ENCODE data around the gene CLPTM1L.

Gene CLPTM1L

DNA sequence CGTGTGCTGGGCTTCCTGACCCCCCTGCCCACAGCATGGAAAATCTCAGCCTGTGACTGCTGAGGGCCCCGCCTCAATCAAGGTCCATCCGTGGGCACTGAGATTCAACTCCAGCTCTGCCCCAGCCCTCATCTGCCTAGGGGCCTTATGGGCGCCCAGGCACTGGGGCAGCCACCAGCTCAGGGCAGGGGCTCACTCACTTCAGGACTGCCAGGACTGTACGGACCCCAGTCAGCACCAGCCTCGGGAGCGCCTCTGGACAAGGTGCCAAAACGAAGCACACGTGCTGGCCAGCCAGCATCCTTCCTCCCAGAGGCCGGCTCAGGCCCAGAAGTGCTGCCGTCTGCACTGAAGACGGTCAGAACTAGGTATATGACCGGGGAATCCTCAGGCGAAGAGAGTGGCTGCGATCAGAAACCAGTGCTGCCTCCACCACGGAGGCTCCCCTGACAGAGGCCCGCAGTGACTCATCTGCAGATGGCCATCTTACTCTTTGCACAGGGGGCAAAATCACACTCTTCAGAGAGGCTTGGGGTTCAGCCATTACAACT, 19.6 kb downstream of the CLPTM1L start:
- Histone ChIP-seq H3K9me3 (ENCODE audit: control insufficient read depth, insufficient read depth, low read length) (no peaks in the 10 kb centered on the region), H3K4me1 (ENCODE audit: insufficient read depth, low read length) (no peaks in the 10 kb centered on the region), H3K36me3 (ENCODE audit: insufficient read depth, low read length) (no peaks in the 10 kb centered on the region; the same call in 1 of the 2 replicates), H3K9ac (ENCODE audit: low read depth, low read length) (no peak overlapping the region)

DNA sequence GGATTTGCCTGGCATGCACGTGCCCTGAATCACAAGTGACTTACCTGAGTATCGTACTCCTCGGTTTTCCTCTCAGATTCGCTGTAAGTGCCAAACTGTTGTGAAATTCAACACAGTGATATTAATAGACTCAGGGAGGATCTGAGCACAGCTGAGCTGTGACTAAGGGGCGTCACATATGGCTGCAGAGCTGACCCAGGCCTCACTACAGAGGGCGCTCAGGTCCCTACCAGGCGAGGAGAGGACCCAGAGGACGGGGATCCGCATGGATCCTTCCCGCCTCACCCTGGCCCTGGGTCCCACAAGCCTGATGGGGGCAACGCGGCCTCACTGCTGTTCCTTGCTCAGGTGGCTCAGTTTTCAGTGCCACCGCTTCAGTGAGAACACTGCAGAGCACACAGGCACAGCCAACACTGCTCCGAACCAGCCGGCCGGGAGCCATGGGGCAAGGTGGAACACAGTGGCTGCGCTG, 20.1 kb downstream of the CLPTM1L start:
- peaks cover 3% of the 10 kb centered on the region; the same call in 1 of the 2 replicates for H3K36me3 ChIP-seq (ENCODE audit: insufficient read depth, low read length)
- H3K9ac ChIP-seq (ENCODE audit: low read depth, low read length), result no peak overlapping the region
- H3K9me3 ChIP-seq (ENCODE audit: control insufficient read depth, insufficient read depth, low read length), result no peaks in the 10 kb centered on the region
- H3K4me1 ChIP-seq (ENCODE audit: insufficient read depth, low read length), result no peaks in the 10 kb centered on the region

DNA sequence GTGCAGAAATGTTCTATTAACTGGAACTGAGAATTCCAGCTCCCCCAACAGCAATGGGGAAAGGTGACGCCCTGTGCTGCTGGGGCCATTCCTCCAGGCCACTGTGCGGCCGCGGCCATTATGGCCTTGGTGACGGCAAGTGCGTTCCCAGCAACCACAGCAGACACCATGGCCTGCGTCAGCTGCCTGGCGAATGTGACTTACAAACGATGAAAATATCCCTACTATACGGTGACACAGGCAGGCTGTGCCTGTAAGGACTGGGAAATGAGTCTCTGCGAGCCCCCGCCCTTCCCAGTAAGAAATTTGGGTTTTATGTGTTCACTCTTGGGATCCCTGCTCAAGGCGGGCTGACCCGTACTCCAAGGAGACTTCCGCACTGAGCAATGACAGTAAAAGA, 20.6 kb downstream of the CLPTM1L start:
- Histone ChIP-seq H3K9ac (ENCODE audit: low read depth, low read length) (no peak overlapping the region), H3K4me1 (ENCODE audit: insufficient read depth, low read length) (no peaks in the 10 kb centered on the region), H3K36me3 (ENCODE audit: insufficient read depth, low read length) (peaks cover 3% of the 10 kb centered on the region; the same call in 1 of the 2 replicates), H3K9me3 (ENCODE audit: control insufficient read depth, insufficient read depth, low read length) (no peaks in the 10 kb centered on the region)

DNA sequence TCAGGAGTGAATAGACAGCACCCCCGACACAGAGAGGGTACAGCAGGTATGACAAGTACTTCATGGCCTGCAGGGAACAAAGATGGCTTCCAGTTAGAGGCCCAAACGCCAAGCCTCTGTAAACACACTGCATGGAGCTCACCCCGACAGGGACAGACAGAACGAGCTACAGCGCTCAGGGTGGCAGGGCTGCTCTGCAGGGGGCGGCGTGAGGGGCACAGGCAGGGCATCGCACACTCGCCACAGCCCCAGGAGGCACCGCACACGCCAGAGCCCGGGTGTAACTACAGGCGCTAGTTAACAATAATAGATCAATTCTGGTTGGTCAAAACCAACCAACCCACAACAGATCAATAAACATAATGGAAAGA, 21.1 kb downstream of the CLPTM1L start:
- no peak overlapping the region for H3K9ac ChIP-seq (ENCODE audit: low read depth, low read length)
- H3K4me1 ChIP-seq (ENCODE audit: insufficient read depth, low read length), result no peaks in the 10 kb centered on the region
- H3K9me3 ChIP-seq (ENCODE audit: control insufficient read depth, insufficient read depth, low read length), result no peaks in the 10 kb centered on the region
- peaks cover 3% of the 10 kb centered on the region; the same call in 1 of the 2 replicates for H3K36me3 ChIP-seq (ENCODE audit: insufficient read depth, low read length)

DNA sequence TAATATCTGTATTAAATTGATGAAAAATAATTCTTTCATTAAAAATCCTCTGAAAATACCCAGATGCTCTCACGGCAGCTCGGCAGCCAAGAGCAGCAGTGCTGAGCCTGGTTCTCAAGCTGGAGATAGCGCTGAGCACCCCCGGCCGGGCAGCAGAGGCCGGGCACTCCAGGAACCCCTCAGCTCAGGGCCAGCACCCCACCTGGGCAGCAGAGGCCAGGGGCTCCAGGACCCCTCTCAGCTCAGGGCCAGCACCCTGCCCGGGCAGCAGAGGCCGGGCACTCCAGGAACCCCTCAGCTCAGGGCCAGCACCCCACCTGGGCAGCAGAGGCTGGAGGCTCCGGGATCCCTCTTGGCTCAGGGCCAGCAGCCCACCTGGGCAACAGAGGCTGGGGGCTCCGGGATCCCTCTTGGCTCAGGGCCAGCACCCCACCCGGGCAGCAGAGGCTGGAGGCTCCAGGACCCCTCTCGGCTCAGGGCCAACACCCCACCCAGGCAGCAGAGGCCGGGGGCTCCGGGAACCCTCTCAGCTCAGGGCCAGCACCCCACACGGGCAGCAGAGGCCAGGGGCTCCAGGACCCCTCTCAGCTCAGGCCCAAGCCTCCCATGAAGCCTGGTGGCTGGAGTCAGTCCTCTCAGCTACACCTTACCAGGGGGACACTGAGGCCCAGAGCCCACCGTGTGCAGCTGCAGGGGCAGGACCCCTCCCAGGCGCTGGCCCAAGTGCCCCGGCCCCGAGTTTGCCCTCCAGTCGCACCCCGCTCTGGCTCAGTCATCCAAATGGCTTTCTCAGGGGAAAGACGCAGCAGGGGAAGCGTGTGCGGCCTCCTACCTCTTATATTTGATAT, 21.7 kb downstream of the CLPTM1L start:
- Histone ChIP-seq H3K9me3 (ENCODE audit: control insufficient read depth, insufficient read depth, low read length) (no peaks in the 10 kb centered on the region), H3K9ac (ENCODE audit: low read depth, low read length) (no peak overlapping the region), H3K4me1 (ENCODE audit: insufficient read depth, low read length) (no peaks in the 10 kb centered on the region), H3K36me3 (ENCODE audit: insufficient read depth, low read length) (peaks cover 3% of the 10 kb centered on the region; the same call in 1 of the 2 replicates)

DNA sequence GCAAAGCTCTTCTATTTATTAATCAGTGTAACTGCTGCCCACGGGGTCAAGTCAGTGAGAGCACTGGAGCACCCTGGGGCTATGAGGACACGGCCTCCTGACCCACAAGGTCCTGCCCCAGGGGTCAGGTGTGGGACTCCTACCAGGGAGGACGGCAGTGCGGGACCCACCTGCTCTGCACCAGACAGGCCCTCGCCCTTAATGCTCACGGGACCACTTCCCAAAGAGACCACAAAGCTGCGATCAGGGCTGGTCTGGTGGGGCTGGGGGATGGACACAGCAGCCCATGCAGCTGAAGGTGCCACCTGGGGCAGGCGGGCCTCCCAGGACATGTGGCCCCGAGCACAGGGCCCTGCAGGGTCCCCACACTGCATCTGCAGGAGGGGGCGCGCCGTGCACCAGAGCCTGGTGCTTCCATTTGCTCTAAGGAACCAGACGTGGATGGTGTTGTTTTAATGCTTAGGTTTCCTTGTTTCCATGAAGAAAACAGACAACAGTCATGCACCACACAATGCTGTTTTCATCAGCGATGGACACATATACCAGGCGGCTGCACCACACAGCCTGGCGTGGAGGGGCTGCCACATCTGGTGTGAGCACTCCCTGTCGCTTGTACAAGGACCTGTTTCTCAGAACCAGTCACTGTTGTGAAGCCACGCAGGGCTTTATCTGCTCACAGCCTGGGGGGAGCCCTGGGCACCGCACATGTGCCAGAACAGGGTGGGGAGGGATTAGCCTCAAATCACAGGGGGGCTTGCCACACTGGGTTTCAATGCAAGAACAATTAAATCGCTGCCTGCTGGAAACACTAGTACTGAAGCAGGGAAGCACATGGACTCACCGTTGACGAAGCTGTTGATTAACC, 22.6 kb downstream of the CLPTM1L start:
- no peaks in the 10 kb centered on the region for H3K4me1 ChIP-seq (ENCODE audit: insufficient read depth, low read length)
- H3K36me3 ChIP-seq (ENCODE audit: insufficient read depth, low read length), result peaks cover 3% of the 10 kb centered on the region; the same call in 1 of the 2 replicates
- H3K9me3 ChIP-seq (ENCODE audit: control insufficient read depth, insufficient read depth, low read length), result no peaks in the 10 kb centered on the region
- no peak overlapping the region for H3K9ac ChIP-seq (ENCODE audit: low read depth, low read length)

DNA sequence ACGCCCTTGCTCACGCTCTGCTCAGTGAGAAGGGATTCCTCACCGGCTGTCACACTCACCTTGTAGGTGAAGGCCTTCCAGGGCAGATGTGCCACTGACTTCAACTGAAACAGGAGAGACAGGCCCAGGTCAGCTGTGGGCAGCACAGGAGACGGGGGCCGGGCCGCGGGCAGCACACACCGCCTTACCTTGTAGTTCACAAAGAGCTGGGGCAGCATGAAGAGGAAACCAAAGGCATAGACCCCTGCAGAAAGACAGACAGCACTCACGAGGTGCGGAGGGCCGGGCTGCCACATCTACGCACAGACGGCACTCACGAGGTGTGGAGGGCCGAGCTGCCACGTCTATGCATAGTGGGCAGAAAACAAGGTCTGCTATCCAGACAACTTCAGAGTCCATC, 23.3 kb downstream of the CLPTM1L start:
- Histone ChIP-seq H3K9me3 (ENCODE audit: control insufficient read depth, insufficient read depth, low read length) (no peaks in the 10 kb centered on the region), H3K9ac (ENCODE audit: low read depth, low read length) (no peak overlapping the region), H3K36me3 (ENCODE audit: insufficient read depth, low read length) (peaks cover 3% of the 10 kb centered on the region; the same call in 1 of the 2 replicates), H3K4me1 (ENCODE audit: insufficient read depth, low read length) (no peaks in the 10 kb centered on the region)

DNA sequence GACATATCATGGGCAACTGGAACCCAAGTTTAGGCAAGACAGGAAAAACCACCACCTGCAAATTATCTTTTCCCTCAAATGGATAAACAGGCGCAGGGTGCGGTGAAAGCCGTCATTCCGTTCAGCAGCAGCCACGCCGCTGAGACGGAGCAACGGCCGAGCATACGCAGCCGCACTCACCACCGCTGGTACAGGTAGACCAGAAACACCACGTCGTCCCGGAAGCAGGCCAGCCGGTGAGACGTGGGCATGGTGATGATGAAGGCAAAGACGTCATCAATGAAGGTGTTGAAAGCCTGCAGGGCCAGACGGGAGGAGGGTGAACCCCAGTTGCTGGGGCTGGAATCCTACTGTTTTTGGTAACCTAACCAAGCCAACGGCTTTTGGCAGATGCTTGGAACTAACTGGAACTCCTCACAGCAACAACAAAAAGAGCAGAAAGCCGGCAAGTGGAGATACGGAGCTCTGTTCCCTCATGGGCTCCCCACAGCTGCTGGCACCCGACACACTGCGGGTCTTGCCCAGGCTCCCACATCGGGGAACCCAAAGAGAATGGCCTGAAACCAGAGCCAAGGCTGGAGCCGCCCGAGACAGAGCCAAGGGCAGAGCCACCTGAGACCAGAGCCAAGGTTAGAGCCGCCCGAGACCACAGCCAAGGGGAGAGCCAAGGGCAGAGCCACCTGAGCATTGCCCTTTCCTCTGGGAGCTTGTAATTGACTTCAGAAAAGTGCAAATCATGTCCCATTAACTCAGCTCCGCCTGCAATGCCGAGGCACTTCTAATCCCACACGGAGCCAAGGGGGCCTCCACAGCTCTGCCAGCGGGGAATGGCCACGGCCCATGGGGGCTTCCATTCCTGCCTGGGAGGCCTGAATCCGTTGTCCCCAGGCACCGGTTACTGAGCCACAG, 24.2 kb downstream of the CLPTM1L start:
- H3K4me1 ChIP-seq (ENCODE audit: insufficient read depth, low read length), result peaks cover 5% of the 10 kb centered on the region
- peaks cover 3% of the 10 kb centered on the region; the same call in 1 of the 2 replicates for H3K36me3 ChIP-seq (ENCODE audit: insufficient read depth, low read length)
- no peak overlapping the region for H3K9ac ChIP-seq (ENCODE audit: low read depth, low read length)
- no peaks in the 10 kb centered on the region for H3K9me3 ChIP-seq (ENCODE audit: control insufficient read depth, insufficient read depth, low read length)

DNA sequence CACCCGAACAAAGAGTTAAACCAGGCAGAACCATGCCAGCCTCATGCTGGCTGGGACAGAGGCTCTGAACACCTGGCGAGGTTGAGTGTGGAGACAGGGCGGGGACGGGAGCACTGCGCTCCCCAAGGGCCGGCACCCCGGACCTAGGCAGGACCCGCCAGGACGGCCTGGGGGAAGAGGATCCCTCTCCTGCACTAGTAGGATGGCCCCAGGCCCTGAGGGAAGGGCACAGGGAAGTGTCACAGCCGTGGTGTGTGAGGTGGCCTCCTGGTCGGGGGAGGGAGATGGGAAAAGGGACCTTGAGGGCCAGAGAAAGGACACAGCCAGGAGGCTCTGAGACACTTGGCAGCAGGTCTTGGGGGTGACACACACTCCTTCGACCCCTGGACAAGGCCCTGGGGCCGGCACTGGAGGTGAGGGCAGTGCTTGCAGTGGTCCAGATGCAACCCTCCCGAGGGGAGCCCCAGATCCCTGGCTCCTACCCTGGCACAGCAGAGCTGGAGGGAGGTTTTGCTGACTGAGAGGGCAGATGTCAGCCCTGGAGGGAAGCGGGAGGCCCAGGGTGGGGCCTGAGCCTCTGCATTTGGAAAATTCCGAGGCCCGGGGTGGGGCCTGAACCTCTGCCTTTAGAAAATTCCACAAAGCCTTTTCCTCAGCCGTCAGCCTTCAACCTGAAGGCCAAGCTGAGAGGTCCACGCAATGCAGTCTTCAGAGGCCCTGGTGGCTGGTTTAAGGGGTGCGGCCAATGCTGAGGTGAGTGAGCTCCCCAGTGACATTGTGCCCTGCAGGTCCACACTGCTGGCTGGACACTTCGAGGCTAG, 25.3 kb downstream of the CLPTM1L start:
- Histone ChIP-seq H3K9ac (ENCODE audit: low read depth, low read length) (no peak overlapping the region), H3K36me3 (ENCODE audit: insufficient read depth, low read length) (peaks cover 3% of the 10 kb centered on the region; the same call in 1 of the 2 replicates), H3K4me1 (ENCODE audit: insufficient read depth, low read length) (peaks cover 10% of the 10 kb centered on the region), H3K9me3 (ENCODE audit: control insufficient read depth, insufficient read depth, low read length) (no peaks in the 10 kb centered on the region)

DNA sequence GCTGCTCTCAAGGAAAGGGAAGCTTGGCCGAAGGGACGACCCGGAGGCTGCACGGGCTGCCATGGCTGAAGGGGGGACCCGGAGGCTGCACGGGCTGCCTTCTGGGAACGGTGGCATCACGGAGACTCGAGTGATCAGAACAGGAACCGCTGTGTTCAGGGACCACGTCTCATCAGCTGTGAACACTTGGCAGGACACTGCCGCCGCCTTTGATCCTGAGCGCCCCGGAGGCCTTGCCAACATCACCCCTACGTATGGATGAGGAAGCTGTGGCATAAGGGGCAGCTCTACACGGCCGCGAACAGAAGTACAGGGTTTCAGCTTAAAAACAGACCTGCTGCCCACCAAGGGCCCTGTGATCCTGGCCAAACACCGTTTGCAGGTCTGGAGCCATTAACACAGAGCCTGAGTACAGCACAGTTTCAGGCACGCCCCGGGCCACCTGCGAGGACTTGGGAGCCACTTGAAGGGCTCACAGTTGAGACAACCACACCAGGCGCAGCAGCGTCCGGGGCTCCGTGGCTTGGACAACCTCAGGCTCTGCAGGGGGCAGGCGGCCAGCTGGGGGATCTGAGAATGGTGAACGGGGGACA, 26.1 kb downstream of the CLPTM1L start:
- Histone ChIP-seq H3K9ac (ENCODE audit: low read depth, low read length) (no peak overlapping the region), H3K9me3 (ENCODE audit: control insufficient read depth, insufficient read depth, low read length) (no peaks in the 10 kb centered on the region), H3K36me3 (ENCODE audit: insufficient read depth, low read length) (peaks cover 3% of the 10 kb centered on the region; the same call in 1 of the 2 replicates), H3K4me1 (ENCODE audit: insufficient read depth, low read length) (peaks cover 10% of the 10 kb centered on the region)

DNA sequence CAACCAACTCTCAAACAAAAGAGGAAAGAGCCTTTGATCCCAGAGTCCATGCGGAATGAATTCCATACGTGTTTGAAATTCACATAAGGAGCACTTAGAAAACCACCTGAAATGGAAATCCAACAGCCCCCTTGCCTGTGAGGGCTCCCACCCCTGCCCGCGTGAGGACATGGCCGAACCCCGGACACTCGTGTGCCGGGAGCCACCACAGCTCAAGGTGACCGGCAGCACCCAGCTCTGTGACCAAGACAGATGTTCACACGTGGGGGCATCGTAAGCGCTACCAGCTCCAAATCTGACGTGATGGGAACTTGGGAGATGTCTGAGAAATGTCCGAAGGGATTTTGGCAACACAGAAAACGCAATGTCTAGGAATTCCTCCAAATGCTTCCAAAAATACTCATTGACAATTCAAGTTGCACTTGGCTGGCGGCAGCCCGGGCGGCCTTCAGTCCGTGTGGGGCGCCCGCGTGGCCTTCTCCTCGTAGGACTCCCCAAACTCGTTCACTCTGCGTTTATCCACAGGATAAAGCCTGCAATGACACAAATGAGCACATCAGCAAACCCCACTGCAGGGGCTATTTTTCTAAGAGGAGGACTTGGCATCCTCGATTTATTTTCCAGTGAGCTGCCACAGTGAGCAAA, 26.9 kb downstream of the CLPTM1L start:
- Histone ChIP-seq H3K36me3 (ENCODE audit: insufficient read depth, low read length) (peaks cover 3% of the 10 kb centered on the region; the same call in 1 of the 2 replicates), H3K4me1 (ENCODE audit: insufficient read depth, low read length) (peaks cover 10% of the 10 kb centered on the region), H3K9ac (ENCODE audit: low read depth, low read length) (no peak overlapping the region), H3K9me3 (ENCODE audit: control insufficient read depth, insufficient read depth, low read length) (no peaks in the 10 kb centered on the region)

DNA sequence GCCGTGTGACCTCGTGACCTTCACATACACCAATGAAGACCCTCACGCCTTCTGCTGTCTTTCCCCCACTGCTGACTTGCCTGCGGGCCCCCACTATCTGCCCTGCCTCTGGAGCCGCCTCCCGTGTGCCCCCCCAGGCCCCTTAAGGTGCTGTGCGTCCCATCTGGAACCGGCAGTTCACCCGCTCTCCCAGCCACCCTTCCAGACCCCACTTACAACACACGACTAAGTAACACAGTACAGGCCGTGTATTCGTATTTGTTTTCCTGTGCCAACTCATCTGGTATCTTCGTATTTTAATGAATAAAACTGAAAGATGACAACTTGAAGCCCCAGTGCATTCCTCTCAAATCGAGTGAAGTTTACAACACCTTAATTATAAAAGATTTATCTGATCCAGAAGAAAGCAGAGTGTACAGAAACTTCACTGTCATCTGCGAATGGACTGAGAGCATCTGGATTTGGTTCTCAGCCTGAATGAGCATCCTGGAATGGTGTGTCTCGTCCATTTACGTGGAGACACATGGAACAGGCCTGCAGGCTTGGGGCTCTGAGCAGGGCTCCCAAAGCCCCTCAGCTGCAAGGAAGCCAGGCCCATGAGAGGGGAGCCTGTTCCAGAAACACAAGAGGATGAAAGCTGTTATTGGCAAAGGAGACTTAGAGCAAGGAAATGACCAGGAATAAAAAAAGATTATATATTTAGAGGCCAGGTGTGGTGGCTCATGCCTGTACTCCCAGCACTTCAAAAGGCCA, 28.1 kb downstream of the CLPTM1L start:
- Histone ChIP-seq H3K36me3 (ENCODE audit: insufficient read depth, low read length) (peaks cover 3% of the 10 kb centered on the region; the same call in 1 of the 2 replicates), H3K9ac (ENCODE audit: low read depth, low read length) (no peak overlapping the region), H3K4me1 (ENCODE audit: insufficient read depth, low read length) (peaks cover 10% of the 10 kb centered on the region), H3K9me3 (ENCODE audit: control insufficient read depth, insufficient read depth, low read length) (no peaks in the 10 kb centered on the region)
